ENCODE measurements around the gene CDX1.
"Not testable (repeated sequence)": the region's sequence is repeated elsewhere in the genome, so short reads cannot be mapped to it uniquely, and the experiment has no call there.

CDX1 gene

GRCh38 chr5:150224483-150225027, 58.0 kb downstream of the CDX1 start:
- in situ Hi-C loops (cut with MboI; ENCODE audit: low sequenced_read_pairs) = no loop called here

GRCh38 chr5:150227036-150227435, 60.5 kb downstream of the CDX1 start:
- in situ Hi-C loops (cut with MboI; ENCODE audit: low sequenced_read_pairs) = no loop called here

- in situ Hi-C loops (cut with MboI; ENCODE audit: low sequenced_read_pairs) = no loop called here
Measured at GRCh38 chr5:150227606-150228273, 61.2 kb downstream of the CDX1 start.

- in situ Hi-C loops (cut with MboI; ENCODE audit: low sequenced_read_pairs) = no loop called here
Measured at GRCh38 chr5:150229571-150229970, 63.0 kb downstream of the CDX1 start.

GRCh38 chr5:150230842-150231241, 64.3 kb downstream of the CDX1 start:
- in situ Hi-C loops (cut with MboI; ENCODE audit: low sequenced_read_pairs) = no loop called here

GRCh38 chr5:150233706-150234105, 67.1 kb downstream of the CDX1 start:
- in situ Hi-C loops (cut with MboI; ENCODE audit: low sequenced_read_pairs) = not testable (repeated sequence)

Measured in hTERT RPE-1 (cell line).